ENCODE data around the gene RSPH3.

The RSPH3 gene

GRCh38 chr6:158933079-158933595, 66.9 kb downstream of the RSPH3 start:
- no peak for DNase-seq (ENCODE audit: low spot score)

DNA sequence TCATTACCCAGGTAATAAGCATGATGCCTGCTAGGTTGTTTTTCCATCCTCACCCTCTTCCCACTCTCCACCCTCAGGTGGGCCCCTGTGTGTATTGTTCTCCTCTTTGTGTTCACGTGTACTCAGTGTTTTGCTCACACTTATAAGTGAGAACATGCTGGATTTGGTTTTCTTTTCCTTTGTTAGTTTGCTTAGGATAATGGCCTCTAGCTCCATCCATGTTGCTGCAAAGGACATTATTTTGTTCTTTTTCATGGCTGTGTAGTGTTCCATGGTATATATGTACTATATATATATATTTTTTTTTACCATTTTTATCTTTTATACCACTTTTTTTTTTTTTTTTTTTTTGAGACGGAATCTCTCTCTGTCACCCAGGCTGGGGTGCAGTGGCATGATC, 71.9 kb downstream of the RSPH3 start:
- no peak for DNase-seq (ENCODE audit: low spot score)

- DNase-seq (ENCODE audit: low spot score), result no peak
Measured at GRCh38 chr6:158926414-158926813, 73.6 kb downstream of the RSPH3 start.

GRCh38 chr6:158924499-158925455, 75.2 kb downstream of the RSPH3 start:
- no peak for DNase-seq (ENCODE audit: low spot score)

GRCh38 chr6:158923805-158924498, 76.0 kb downstream of the RSPH3 start:
- DNase-seq (ENCODE audit: low spot score), result no peak

All from LoVo (cell line).